HG02623 (cell line): ENCODE data around the gene TIMM17A.
"Not testable (repeated sequence)": the region's sequence is repeated elsewhere in the genome, so short reads cannot be mapped to it uniquely, and the experiment has no call there.

ENCODE experiments used
- ATAC-seq: cut with Tn5 transposase; IDR thresholded peaks from one replicate; pipeline ENCODE4 v1.9.1; 2021; ENCODE audit warnings: moderate library complexity; ENCODE audit not compliant: unreplicated experiment

TIMM17A gene

DNA sequence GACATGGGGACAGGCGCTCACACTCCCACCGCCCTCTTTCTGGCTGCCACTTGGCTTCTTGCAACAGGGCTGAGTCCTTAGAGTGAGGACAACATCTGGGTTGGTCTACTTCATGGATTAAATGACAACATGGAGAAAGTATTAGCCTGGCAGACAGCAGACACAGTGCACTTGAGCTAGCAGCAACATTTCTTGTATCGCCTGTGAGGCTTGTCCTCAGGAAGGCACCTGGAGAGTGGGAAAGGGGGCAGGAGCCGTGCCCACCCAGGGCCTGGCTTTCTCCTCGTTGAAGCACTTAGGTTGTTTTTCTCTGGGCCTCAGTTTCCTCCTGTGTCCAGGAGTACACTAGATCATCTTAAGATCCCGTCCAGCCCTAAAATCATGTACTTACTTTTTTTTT is 58.8 kb downstream of the TIMM17A start:
- no peak for ATAC-seq

DNA sequence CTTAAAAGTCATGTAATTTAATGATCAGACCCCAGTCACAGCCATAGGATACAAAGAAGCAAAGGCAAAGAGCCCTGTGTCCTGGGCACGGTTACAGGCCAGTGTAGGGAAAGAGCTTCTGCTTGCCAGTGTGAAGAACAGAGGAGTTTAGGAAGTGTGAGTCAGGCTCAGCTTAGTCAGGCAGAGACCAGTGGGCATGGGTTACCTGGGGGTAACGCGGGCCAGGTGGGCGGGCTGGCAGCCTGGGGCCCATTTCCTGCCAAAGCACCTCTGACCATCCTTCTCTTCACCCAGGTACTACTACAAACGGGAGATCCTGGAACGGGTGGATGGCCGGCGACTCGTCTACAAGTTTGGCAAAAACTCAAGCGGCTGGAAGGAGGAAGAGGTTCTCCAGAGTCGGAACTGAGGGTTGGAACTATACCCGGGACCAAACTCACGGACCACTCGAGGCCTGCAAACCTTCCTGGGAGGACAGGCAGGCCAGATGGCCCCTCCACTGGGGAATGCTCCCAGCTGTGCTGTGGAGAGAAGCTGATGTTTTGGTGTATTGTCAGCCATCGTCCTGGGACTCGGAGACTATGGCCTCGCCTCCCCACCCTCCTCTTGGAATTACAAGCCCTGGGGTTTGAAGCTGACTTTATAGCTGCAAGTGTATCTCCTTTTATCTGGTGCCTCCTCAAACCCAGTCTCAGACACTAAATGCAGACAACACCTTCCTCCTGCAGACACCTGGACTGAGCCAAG is 59.8 kb downstream of the TIMM17A start:
- ATAC-seq: no peak

DNA sequence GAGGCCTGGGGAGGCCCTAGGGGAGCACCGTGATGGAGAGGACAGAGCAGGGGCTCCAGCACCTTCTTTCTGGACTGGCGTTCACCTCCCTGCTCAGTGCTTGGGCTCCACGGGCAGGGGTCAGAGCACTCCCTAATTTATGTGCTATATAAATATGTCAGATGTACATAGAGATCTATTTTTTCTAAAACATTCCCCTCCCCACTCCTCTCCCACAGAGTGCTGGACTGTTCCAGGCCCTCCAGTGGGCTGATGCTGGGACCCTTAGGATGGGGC is 60.3 kb downstream of the TIMM17A start:
- no peak for ATAC-seq

DNA sequence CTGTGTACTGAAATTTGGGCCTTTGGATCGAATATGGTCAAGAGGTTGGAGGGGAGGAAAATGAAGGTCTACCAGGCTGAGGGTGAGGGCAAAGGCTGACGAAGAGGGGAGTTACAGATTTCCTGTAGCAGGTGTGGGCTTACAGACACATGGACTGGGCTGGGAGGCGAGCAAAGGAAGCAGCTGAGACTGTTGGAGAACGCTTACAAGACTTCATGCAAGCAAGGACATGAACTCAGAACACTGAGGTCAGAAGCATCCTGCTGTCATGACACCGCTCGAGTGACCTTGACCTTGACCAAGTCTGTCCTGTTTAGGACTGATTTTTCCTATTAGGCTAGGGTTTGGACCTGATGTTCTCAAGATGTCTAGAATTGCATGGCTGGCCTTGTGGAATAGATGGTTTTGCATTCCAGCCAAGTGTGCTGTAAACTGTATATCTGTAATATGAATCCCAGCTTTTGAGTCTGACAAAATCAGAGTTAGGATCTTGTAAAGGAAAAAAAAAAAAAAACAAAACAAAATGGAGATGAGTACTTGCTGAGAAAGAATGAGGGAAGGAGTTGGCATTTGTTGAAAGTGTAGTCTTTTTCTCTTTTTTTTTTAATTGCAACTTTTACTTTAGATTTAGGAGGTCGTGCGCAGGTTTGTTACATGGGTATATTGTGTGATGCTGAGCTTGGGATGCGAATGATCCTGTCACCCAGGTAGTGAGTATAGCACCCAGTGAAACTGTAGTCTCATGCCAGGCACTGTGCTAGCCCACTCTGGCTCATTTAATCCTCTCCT is 60.9 kb downstream of the TIMM17A start:
- no peak for ATAC-seq

DNA sequence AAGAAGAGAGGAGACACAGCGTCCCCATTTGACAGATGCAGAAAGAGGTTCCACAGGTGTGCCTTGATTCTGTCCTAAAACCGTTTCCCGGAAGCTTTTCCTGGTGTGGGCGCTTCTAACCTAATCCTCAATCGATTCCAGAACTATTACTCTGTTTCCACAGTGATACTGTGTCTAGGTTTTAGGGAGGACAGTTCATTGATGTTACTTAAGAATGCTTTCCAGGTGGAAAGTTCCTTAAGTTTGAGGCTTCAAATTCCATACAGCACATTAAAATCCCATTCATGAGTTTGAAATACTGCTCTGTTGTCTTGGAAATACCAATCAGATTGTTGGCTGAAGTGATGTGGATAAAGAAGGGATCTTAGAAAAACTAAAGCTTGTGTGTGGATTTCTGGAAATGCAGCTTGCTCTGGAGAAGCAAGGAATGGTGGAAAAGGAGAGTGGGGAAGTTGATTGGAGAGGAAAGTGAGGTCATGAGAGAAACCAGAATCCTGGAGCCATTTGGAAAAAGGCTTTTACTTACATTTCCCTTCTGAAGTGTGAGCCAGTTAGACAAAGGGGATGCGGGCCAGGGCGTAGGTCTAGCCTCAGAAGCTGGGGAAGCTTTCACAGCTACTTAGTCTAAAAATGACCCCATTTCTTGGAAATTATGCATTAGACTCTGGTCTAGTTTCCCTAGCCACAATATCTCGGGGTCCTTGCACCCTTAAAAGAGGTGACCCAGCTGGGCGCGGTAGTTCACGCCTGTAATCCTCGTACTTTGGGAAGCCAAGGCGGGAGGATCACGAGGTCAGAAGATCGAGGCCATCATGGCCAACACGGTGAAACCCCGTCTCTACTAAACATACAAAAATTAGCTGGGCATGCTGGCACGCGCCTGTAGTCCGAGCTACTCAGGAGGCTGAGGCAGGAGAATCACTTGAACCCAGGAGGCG is 61.8 kb downstream of the TIMM17A start:
- no peak for ATAC-seq

DNA sequence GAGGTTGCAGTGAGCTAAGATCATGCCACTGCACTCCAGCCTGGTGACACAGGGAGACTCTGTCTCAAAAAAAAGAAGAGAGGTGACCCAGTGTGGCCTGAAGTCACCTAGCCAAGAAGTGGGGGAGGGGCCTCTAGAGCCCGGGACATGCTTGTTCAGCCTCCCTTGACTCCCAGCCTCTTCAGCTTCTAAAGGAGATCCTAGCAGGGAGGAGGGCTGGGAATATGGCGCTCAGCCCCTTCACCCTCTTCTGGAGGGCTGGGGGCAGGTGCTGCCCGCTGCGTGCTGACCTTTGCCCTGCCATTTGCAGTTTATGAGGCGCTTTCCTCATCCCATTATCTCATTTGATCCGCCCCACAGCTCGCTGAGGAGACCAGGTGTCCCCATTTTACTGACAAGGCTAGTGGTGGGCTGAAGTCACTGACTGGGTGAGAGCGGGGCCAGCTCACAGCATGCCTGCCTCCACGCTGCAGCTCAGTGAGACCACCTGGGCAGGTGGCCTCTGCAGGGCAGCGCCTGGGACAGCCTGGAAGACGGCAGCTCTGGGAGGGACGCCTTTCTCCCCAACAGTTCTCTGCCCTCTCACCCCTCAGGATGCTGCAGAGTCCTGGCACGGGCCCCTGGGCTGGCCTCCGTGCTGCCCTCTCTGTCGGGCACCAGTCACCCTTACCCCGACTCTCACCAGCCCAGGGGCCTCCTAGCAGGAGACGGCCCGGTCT is 62.6 kb downstream of the TIMM17A start:
- no peak for ATAC-seq

DNA sequence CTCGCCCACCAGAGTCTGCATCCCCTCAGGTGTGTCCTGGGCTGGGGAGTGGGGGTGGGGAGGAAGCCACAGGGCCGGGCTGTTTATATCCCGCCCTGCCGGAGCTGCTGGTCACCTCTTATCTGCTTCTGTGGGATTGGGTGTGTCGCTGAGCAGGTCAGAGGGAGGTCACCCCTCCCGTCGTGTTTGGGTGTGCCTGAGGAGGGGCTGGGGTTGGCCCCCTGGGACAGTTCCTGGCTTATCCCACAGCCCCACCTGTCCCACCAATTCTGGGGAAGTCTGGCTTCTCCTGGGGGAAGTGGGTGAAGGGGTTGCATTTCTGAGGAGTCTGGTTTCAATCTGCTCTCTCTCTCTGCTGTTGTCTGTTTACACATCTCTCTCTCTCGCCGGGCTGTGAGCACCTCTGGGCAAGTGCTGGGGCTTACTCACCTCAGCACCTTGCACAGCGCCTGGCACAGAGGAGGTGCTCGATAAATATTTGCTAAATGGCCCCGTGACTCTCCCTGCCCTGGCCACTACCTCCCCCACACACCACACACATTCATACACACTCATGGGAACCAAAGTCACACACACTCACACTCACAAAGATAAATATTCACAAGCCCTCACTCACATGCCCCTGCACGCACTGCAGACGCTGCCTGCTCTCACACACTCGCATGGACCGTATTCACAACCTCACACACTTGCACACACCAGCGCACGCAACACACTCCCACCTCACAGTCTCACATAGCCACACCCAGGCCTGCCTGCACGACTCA is 63.3 kb downstream of the TIMM17A start:
- ATAC-seq: no peak

DNA sequence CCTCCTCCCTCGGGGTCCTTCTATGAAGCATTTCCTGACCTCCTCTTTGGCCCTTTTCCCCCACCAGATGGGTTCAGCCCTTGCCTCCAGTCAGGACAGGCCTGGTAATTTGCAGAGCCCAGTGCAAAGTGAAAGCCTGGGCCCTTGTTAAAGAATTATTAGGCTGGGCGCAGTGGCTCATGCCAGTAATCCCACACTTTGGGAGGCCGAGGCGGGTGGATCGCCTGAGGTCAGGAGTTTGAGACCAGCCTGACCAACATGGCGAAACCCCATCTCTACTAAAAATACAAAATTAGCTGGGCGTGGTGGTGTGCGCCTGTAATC is 63.9 kb downstream of the TIMM17A start:
- ATAC-seq: not testable (repeated sequence)
